Upper lobe of right lung (tissue), 1 donor: ENCODE results near the gene FXYD6. TPM values are rescaled to one million over a fixed set of nuclear protein-coding genes. Genes with fewer than 3 reads are reported as not detected.

Source experiments
- ATAC-seq: fragments of 200-7000 bp; cut with Tn5 transposase; one replicate; pipeline ENCODE4 v1.9.1; 2020; ENCODE audit warnings: mild to moderate bottlenecking, moderate library complexity
- DNase-seq: peaks from one replicate; pipeline ENCODE4 v3.0.0-alpha.2; 2020
- H3K27ac ChIP-seq: fragments of 200-600 bp; one replicate; pipeline ENCODE4 v1.8.0; 2022
- H3K27me3 ChIP-seq: fragments of 200-600 bp; one replicate; pipeline ENCODE4 v1.8.0; 2022; ENCODE audit warnings: mild to moderate bottlenecking
- H3K36me3 ChIP-seq: fragments of 200-600 bp; one replicate; pipeline ENCODE4 v1.8.0; 2022
- H3K4me1 ChIP-seq: fragments of 200-600 bp; one replicate; pipeline ENCODE4 v1.8.0; 2022
- H3K4me3 ChIP-seq: fragments of 200-600 bp; one replicate; pipeline ENCODE4 v1.8.0; 2022; ENCODE audit warnings: mild to moderate bottlenecking
- H3K9me3 ChIP-seq: fragments of 200-600 bp; one replicate; pipeline ENCODE4 v1.8.0; 2022
- CTCF ChIP-seq: fragments of 200-600 bp; IDR thresholded peaks from one replicate; pipeline ENCODE4 v1.8.0; 2022; ENCODE audit warnings: antibody characterized with exemption
- intact Hi-C: fragments of 100-400 bp; cut with DNase I; formaldehyde crosslinking; loops from one replicate; pipeline ENCODE4 v1.11.0; 2022
- total RNA-seq: library from RNA; stranded (reverse); fragmentation: NEBNext Ultra II Directional; extraction: Animal tissue kit (Norgen Biotek cat#: 25700); gene quantifications from one replicate; pipeline ENCODE4 v1.2.1, GENCODE V29; 2021
- donor health status: DM: no; HTN: yes; CAD: no; lungs with severe emphysema.

The FXYD6 gene
- total RNA-seq, 1 donor from 2014 or later: 59.0 TPM

- no peak for TF ChIP-seq CTCF
- Histone ChIP-seq H3K27ac (no peak overlapping the region), H3K27me3 (no peaks in the 10 kb centered on the region), H3K36me3 (no peaks in the 10 kb centered on the region), H3K4me1 (no peaks in the 10 kb centered on the region), H3K4me3 (no peak overlapping the region), H3K9me3 (no peaks in the 10 kb centered on the region)
- ATAC-seq (no peak), DNase-seq (no peak)
- intact Hi-C loops: no loop called here
These were observed 33.3 kb upstream of the FXYD6 start for GRCh38 chr11:117909611-117910382.

- H3K4me1 ChIP-seq: no peaks in the 10 kb centered on the region
- no peak for TF ChIP-seq CTCF
- intact Hi-C loops: no loop called here
- no peaks in the 10 kb centered on the region for H3K36me3 ChIP-seq
- no peaks in the 10 kb centered on the region for H3K27me3 ChIP-seq
- H3K9me3 ChIP-seq: no peaks in the 10 kb centered on the region
- H3K27ac ChIP-seq: no peak overlapping the region
- no peak for ATAC-seq
- no peak overlapping the region for H3K4me3 ChIP-seq
- no peak for DNase-seq
These were observed 32.6 kb upstream of the FXYD6 start for GRCh38 chr11:117908959-117909610.

- H3K27ac ChIP-seq: no peak overlapping the region
- TF ChIP-seq CTCF: no peak
- no peak overlapping the region for H3K4me3 ChIP-seq
- intact Hi-C loops: no loop called here
- H3K9me3 ChIP-seq: no peaks in the 10 kb centered on the region
- no peaks in the 10 kb centered on the region for H3K4me1 ChIP-seq
- DNase-seq (no peak), ATAC-seq (no peak)
- no peaks in the 10 kb centered on the region for H3K36me3 ChIP-seq
- H3K27me3 ChIP-seq: no peaks in the 10 kb centered on the region
These were observed 31.8 kb upstream of the FXYD6 start for GRCh38 chr11:117908109-117908895.

- H3K9me3 ChIP-seq: no peaks in the 10 kb centered on the region
- intact Hi-C loops: no loop called here
- H3K36me3 ChIP-seq: no peaks in the 10 kb centered on the region
- H3K4me1 ChIP-seq: no peaks in the 10 kb centered on the region
- H3K27ac ChIP-seq: no peak overlapping the region
- DNase-seq (peak; percentile 83), ATAC-seq (peak; percentile 95)
- H3K4me3 ChIP-seq: no peak overlapping the region
- no peak for TF ChIP-seq CTCF
- H3K27me3 ChIP-seq: no peaks in the 10 kb centered on the region
These were observed 31.0 kb upstream of the FXYD6 start for GRCh38 chr11:117907276-117908108.

- intact Hi-C loops: no loop called here
- Histone ChIP-seq H3K4me1 (no peaks in the 10 kb centered on the region), H3K27me3 (no peaks in the 10 kb centered on the region), H3K36me3 (no peaks in the 10 kb centered on the region), H3K9me3 (no peaks in the 10 kb centered on the region), H3K4me3 (no peak overlapping the region), H3K27ac (no peak overlapping the region)
- ATAC-seq (no peak), DNase-seq (no peak)
- TF ChIP-seq CTCF: no peak
These were observed 30.3 kb upstream of the FXYD6 start for GRCh38 chr11:117906710-117907109.
